ENCODE measurements around the gene MYG1. TPM values are rescaled to one million over a fixed set of nuclear protein-coding genes. Genes with fewer than 3 reads are reported as not detected.

The MYG1 gene
- total and polyA plus RNA-seq, 2 of the 4 experiments (the other 2 are of a cell fraction) = 49.8 to 63.7 TPM

DNA sequence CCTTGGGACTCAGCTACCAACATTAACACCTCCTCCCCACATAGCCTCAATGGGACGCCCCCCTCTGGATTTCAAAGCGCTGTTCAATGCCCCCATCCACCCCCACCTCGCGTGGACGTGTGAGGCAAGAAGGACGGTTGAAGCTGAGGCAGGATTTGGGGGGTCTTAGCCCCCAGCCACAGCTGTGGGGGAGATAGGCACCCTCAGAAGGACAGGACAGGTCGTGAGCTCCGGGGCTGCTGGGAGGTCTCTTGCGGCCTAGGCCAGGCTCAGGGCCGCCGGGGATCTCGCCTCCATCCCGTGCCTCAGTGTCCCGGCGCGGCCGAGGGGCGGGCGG is 45.0 kb downstream of the MYG1 start:
- Histone ChIP-seq H3K36me3 (ENCODE audit: control insufficient read depth, insufficient read depth, low read length) (no peaks in the 10 kb centered on the region), H4K91ac (ENCODE audit: insufficient read depth, low read depth, low read length) (no peak overlapping the region; the same call in 1 of the 2 replicates), H3K56ac (ENCODE audit: extremely low read depth, insufficient read depth, low read length) (no peak overlapping the region), H2BK5ac (ENCODE audit: low read depth, low read length, poor library complexity, severe bottlenecking) (no peak overlapping the region), H2BK20ac (ENCODE audit: low read depth, low read length) (peak overlapping the region; percentile 25; the same call in 1 of the 2 replicates), H2AK5ac (ENCODE audit: low read depth, low read length) (peak overlapping the region; percentile 27; the same call in 1 of the 2 replicates), H3K4me2 (ENCODE audit: low read depth, low read length) (peak overlapping the region; percentile 87), H3K18ac (ENCODE audit: low read depth, low read length) (peak overlapping the region; percentile 11; the same call in 1 of the 2 replicates), H3K27ac (ENCODE audit: insufficient read depth, low read length) (no peak overlapping the region; the same call in 1 of the 2 replicates), H3K9me1 (ENCODE audit: insufficient read depth, low read length) (peaks cover 9% of the 10 kb centered on the region; the same call in 1 of the 2 replicates), H4K20me1 (ENCODE audit: insufficient read depth, low read length) (no peaks in the 10 kb centered on the region), H2BK120ac (ENCODE audit: low read depth, low read length) (peak overlapping the region; percentile 39; the same call in 1 of the 2 replicates), H2AFZ (replicated peaks; ENCODE audit: low read length, poor library complexity) (peak overlapping the region; percentile 94), H3K79me1 (ENCODE audit: low read depth in 1 of 2, low read length in 2 of 2) (no peaks in the 10 kb centered on the region), H3K9ac (ENCODE audit: low read depth, low read length) (peak overlapping the region; percentile 34), H3K9me3 (ENCODE audit: control insufficient read depth, insufficient read depth, low read length) (no peaks in the 10 kb centered on the region), H2AK9ac (replicated peaks; ENCODE audit: low read depth, low read length, poor library complexity) (peak overlapping the region; percentile 75), H2BK15ac (ENCODE audit: low read depth, low read length) (no peak overlapping the region), H3K4me1 (ENCODE audit: control insufficient read depth, insufficient read depth, low read length) (peaks cover 7% of the 10 kb centered on the region; the same call in 1 of the 2 replicates), H3K4me3 (ENCODE audit: insufficient read depth, low read depth, low read length) (peak overlapping the region; percentile 76), H3K27me3 (ENCODE audit: control insufficient read depth, insufficient read depth, low read length) (peaks cover 15% of the 10 kb centered on the region), H3K23ac (ENCODE audit: low read depth, low read length) (peak overlapping the region; percentile 59), H3K4ac (ENCODE audit: low read depth, low read length) (peak overlapping the region; percentile 81), H3K14ac (replicated peaks; ENCODE audit: low read depth, low read length) (peak overlapping the region; percentile 83; the same call in 1 of the 2 replicates), H4K8ac (ENCODE audit: low read depth in 2 of 2, low read length in 2 of 2) (peak overlapping the region; percentile 33 to 90; a peak in 3 of 4 replicates), H4K5ac (ENCODE audit: low read depth, low read length) (peak overlapping the region; percentile 31; the same call in 1 of the 2 replicates)
- BruUV-seq (replicated peaks) = no TSS peak
- DNase-seq (no peak), ATAC-seq (ENCODE audit: low read depth) (no peak)
- intact Hi-C loops (cut with micrococcal nuclease) = no loop called here
- in situ Hi-C loops (cut with MboI; ENCODE audit: low sequenced_read_pairs) = no loop called here
- ChIA-PET CTCF (interaction anchor here (0.7 to 2.1 kb wide), 13 partner anchors 9 to 279 kb away, joined by 3 to 14 read pairs (median 4); partner anchors contain the start of genes AAAS, SP1 and SP7), POLR2A (ENCODE audit: unreplicated experiment) (interaction anchor here (0.9 kb wide), 1 partner anchor 77 kb away, joined by 5 read pairs; no protein-coding TSS in a partner anchor)
- dilution Hi-C loops (cut with HindIII; ENCODE audit: low sequenced_read_pairs, unreplicated experiment) = no loop called here
- TF ChIP-seq MAZ (IDR thresholded peaks at IDR 0.05; ENCODE audit: borderline replicate concordance, low read depth, low read length) = no peak
- TF ChIP-seq RFX5 (IDR thresholded peaks at IDR 0.05; ENCODE audit: low read depth, low read length) = no peak
- 0% methylated on average over 6 of the region's 19 CpGs; no CpG with 5 or more reads in 1 of the 2 experiments for WGBS, 2 experiments (ENCODE audit: extremely low coverage in 2 of 2, insufficient read length in 1 of 2)

Measured in IMR-90 (cell line).